Neural progenitor cell (in vitro differentiated cells): Measurements from ENCODE around the gene GALP. TPM values are rescaled to one million over a fixed set of nuclear protein-coding genes. Genes with fewer than 3 reads are reported as not detected.

ENCODE experiments used
- DNase-seq: peaks from one replicate; pipeline ENCODE4 v3.0.0-alpha.2; 2016; ENCODE audit warnings: low spot score
- H2AFZ ChIP-seq: fragments of 200-600 bp; sonication (generic); replicated peaks from 2 replicates; pipeline ENCODE4 v1.6.1; 2016; ENCODE audit warnings: antibody characterized with exemption
- H3F3A ChIP-seq: fragments of 200-600 bp; sonication (generic); 2 replicates; pipeline ENCODE4 v1.6.1; 2016; ENCODE audit warnings: antibody characterized with exemption, low read depth
- H3K27ac ChIP-seq: fragments of 200-600 bp; sonication (generic); 2 replicates; pipeline ENCODE4 v1.5.1; 2016; ENCODE audit warnings: mild to moderate bottlenecking
- H3K27me3 ChIP-seq: fragments of 200-600 bp; sonication (generic); 2 replicates; pipeline ENCODE4 v1.6.1; 2016; ENCODE audit warnings: mild to moderate bottlenecking, moderate library complexity
- H3K36me3 ChIP-seq: fragments of 200-600 bp; sonication (generic); 2 replicates; pipeline ENCODE4 v1.5.1; 2016
- H3K4me1 ChIP-seq: fragments of 200-600 bp; sonication (generic); 2 replicates; pipeline ENCODE4 v1.6.1; 2016; ENCODE audit warnings: mixed run types
- H3K4me2 ChIP-seq: fragments of 200-600 bp; sonication (generic); 2 replicates; pipeline ENCODE4 v1.6.1; 2016
- H3K4me3 ChIP-seq: fragments of 200-600 bp; sonication (generic); 2 replicates; pipeline ENCODE4 v1.5.1; 2016
- H3K79me2 ChIP-seq: fragments of 200-600 bp; sonication (generic); 2 replicates; pipeline ENCODE4 v1.6.1; 2016; ENCODE audit warnings: low read depth
- H3K9ac ChIP-seq: fragments of 200-600 bp; sonication (generic); 2 replicates; pipeline ENCODE4 v1.6.1; 2016
- H3K9me3 ChIP-seq: fragments of 200-600 bp; sonication (generic); 2 replicates; pipeline ENCODE4 v1.5.1; 2016; ENCODE audit warnings: low read depth
- H4K20me1 ChIP-seq: fragments of 200-600 bp; sonication (generic); 2 replicates; pipeline ENCODE4 v1.6.1; 2016; ENCODE audit warnings: low read depth
- H3K27ac Mint-ChIP-seq: 3 replicates; pipeline ENCODE4 v1.8.0; 2021; ENCODE audit warnings: mixed read lengths
- H3K27me3 Mint-ChIP-seq: 2 replicates; pipeline ENCODE4 v1.8.0; 2022; ENCODE audit warnings: low read depth, mild to moderate bottlenecking, inconsistent platforms, moderate library complexity, mixed read lengths; ENCODE audit not compliant: insufficient read depth
- H3K36me3 Mint-ChIP-seq: 3 replicates; pipeline ENCODE4 v1.8.0; 2021; ENCODE audit warnings: mixed read lengths
- H3K4me1 Mint-ChIP-seq: 3 replicates; pipeline ENCODE4 v1.8.0; 2021; ENCODE audit warnings: mixed read lengths
- H3K4me3 Mint-ChIP-seq: 3 replicates; pipeline ENCODE4 v1.8.0; 2021; ENCODE audit warnings: mild to moderate bottlenecking, moderate library complexity, mixed read lengths
- H3K9me3 Mint-ChIP-seq: 3 replicates; pipeline ENCODE4 v1.8.0; 2020; ENCODE audit warnings: mixed read lengths
- EZH2 ChIP-seq: fragments of 200-600 bp; sonication (generic); IDR thresholded peaks from 2 replicates; pipeline ENCODE4 v1.6.1; 2017; ENCODE audit warnings: antibody characterized with exemption, mild to moderate bottlenecking, moderate library complexity
- EZH2phosphoT487 ChIP-seq: fragments of 200-600 bp; sonication (generic); IDR thresholded peaks from 2 replicates; pipeline ENCODE4 v1.6.1; 2017; ENCODE audit warnings: antibody characterized with exemption
- total RNA-seq: library from RNA; depleted of rRNA; stranded (reverse); fragments of >200 nt; gene quantifications from 2 replicates; pipeline ENCODE4 v1.2.3, GENCODE V29; 2015; ENCODE audit warnings: low replicate concordance
- TF ChIP-seq, protein P1 (sequence below): fragments of 200-600 bp; sonication (generic); IDR thresholded peaks from 2 replicates; pipeline ENCODE4 v1.5.1; 2017; ENCODE audit warnings: antibody characterized with exemption, mild to moderate bottlenecking

The GALP gene
- total RNA-seq, 1 donor from 2014 or later: 0.71 TPM

DNA sequence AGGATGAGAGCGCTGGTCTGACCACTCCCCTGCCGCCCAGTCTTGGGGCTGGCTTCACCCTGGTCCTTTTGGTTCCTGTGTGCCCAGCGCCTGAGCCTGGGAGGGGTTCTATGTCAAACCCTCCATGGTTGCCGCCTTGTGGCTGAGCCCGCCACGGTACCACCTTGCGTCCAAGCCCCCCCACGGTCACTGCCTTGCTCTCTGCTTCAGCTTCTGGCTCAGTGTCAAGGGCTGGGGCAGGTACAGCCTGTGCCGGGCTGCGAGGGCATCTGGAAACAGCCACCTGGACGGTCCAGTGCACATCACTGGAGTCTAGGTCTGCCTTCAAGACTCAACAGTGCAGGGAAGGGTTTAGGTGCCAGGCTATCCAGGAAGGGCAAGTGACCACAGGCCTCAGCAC is 14.3 kb upstream of the GALP start:
- no peaks in the 10 kb centered on the region for H3K9me3 ChIP-seq
- no peak overlapping the region for H3K27ac Mint-ChIP-seq
- H2AFZ ChIP-seq: no peak overlapping the region
- H3K4me3 ChIP-seq: no peak overlapping the region
- no peak overlapping the region for H3K9ac ChIP-seq
- peaks cover 8% of the 10 kb centered on the region for H3K36me3 Mint-ChIP-seq
- H3K4me2 ChIP-seq: no peak overlapping the region
- no peak for DNase-seq
- no peaks in the 10 kb centered on the region for H3K9me3 Mint-ChIP-seq
- no peak overlapping the region for H3K4me3 Mint-ChIP-seq
- TF ChIP-seq EZH2 (no peak), EZH2phosphoT487 (no peak)
- TF ChIP-seq, protein P1, sequence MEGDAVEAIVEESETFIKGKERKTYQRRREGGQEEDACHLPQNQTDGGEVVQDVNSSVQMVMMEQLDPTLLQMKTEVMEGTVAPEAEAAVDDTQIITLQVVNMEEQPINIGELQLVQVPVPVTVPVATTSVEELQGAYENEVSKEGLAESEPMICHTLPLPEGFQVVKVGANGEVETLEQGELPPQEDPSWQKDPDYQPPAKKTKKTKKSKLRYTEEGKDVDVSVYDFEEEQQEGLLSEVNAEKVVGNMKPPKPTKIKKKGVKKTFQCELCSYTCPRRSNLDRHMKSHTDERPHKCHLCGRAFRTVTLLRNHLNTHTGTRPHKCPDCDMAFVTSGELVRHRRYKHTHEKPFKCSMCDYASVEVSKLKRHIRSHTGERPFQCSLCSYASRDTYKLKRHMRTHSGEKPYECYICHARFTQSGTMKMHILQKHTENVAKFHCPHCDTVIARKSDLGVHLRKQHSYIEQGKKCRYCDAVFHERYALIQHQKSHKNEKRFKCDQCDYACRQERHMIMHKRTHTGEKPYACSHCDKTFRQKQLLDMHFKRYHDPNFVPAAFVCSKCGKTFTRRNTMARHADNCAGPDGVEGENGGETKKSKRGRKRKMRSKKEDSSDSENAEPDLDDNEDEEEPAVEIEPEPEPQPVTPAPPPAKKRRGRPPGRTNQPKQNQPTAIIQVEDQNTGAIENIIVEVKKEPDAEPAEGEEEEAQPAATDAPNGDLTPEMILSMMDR: no peak
- H4K20me1 ChIP-seq: no peaks in the 10 kb centered on the region
- no peaks in the 10 kb centered on the region for H3F3A ChIP-seq
- H3K27me3 Mint-ChIP-seq: peaks cover 3% of the 10 kb centered on the region
- H3K27me3 ChIP-seq: no peaks in the 10 kb centered on the region
- H3K79me2 ChIP-seq: no peaks in the 10 kb centered on the region
- H3K36me3 ChIP-seq: no peaks in the 10 kb centered on the region
- H3K4me1 ChIP-seq: no peaks in the 10 kb centered on the region
- H3K27ac ChIP-seq: no peak overlapping the region
- H3K4me1 Mint-ChIP-seq: no peaks in the 10 kb centered on the region

DNA sequence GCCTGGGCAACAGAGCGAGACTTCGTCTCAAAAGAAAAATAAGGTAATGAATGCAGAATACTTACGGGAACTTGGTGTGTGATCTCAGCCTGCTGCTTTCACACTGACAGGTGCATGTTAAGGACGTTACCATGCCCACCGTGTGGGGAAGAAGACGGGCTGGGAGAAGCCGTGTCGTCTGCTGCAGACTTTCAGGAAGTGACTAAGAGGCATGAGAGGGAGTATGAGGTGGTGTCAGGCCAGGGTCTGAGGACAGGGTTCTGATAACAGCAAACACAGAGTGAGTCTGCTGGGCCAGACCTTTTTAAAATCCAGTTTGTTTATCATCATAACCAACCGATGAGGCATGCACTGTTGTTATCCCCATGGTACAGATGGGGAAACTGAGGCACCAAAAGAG is 13.6 kb upstream of the GALP start:
- H3K27me3 Mint-ChIP-seq: peaks cover 7% of the 10 kb centered on the region
- no peak overlapping the region for H3K4me3 Mint-ChIP-seq
- no peak for DNase-seq
- Histone ChIP-seq H3K4me2 (no peak overlapping the region), H2AFZ (no peak overlapping the region), H4K20me1 (no peaks in the 10 kb centered on the region), H3F3A (no peaks in the 10 kb centered on the region), H3K27ac (no peak overlapping the region), H3K4me1 (no peaks in the 10 kb centered on the region), H3K9me3 (no peaks in the 10 kb centered on the region), H3K27me3 (no peaks in the 10 kb centered on the region), H3K36me3 (no peaks in the 10 kb centered on the region), H3K4me3 (no peak overlapping the region), H3K9ac (no peak overlapping the region), H3K79me2 (no peaks in the 10 kb centered on the region)
- peaks cover 8% of the 10 kb centered on the region for H3K36me3 Mint-ChIP-seq
- no peaks in the 10 kb centered on the region for H3K4me1 Mint-ChIP-seq
- no peaks in the 10 kb centered on the region for H3K9me3 Mint-ChIP-seq
- no peak overlapping the region for H3K27ac Mint-ChIP-seq
- TF ChIP-seq, protein P1: no peak
- TF ChIP-seq EZH2phosphoT487 (no peak), EZH2 (no peak)

DNA sequence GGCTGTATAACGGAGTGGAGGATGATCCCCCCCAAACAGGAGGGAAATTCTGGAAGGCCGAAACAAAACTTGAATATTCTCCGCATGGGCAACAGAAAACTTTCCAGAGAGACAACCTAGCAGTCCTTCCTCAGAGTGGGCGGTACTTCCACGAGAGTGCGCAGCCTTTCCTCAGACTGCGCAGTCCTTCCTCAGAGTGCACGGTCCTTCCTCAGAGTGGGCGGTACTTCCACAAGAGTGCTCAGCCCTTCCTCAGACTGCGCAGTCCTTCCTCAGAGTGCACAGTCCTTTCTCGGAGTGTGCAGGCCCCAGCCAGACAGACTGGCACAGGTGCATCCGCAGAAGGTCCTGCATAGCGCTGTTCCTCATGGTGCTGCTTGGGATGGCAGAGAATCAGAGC is 12.7 kb upstream of the GALP start:
- Histone ChIP-seq H4K20me1 (no peaks in the 10 kb centered on the region), H3F3A (no peaks in the 10 kb centered on the region), H2AFZ (no peak overlapping the region), H3K4me2 (no peak overlapping the region), H3K27me3 (no peaks in the 10 kb centered on the region), H3K36me3 (no peaks in the 10 kb centered on the region), H3K4me1 (no peaks in the 10 kb centered on the region), H3K4me3 (no peak overlapping the region), H3K9ac (no peak overlapping the region), H3K27ac (no peak overlapping the region), H3K79me2 (no peaks in the 10 kb centered on the region), H3K9me3 (no peaks in the 10 kb centered on the region)
- TF ChIP-seq, protein P1: no peak
- TF ChIP-seq EZH2phosphoT487 (no peak), EZH2 (no peak)
- DNase-seq: no peak
- H3K27me3 Mint-ChIP-seq: peaks cover 4% of the 10 kb centered on the region
- no peaks in the 10 kb centered on the region for H3K4me1 Mint-ChIP-seq
- no peak overlapping the region for H3K27ac Mint-ChIP-seq
- no peak overlapping the region for H3K4me3 Mint-ChIP-seq
- no peaks in the 10 kb centered on the region for H3K9me3 Mint-ChIP-seq
- peaks cover 6% of the 10 kb centered on the region for H3K36me3 Mint-ChIP-seq
